ENCODE data around the gene NOPCHAP1.
"Not testable (repeated sequence)": the region's sequence is repeated elsewhere in the genome, so short reads cannot be mapped to it uniquely, and the experiment has no call there.

NOPCHAP1 gene

DNA sequence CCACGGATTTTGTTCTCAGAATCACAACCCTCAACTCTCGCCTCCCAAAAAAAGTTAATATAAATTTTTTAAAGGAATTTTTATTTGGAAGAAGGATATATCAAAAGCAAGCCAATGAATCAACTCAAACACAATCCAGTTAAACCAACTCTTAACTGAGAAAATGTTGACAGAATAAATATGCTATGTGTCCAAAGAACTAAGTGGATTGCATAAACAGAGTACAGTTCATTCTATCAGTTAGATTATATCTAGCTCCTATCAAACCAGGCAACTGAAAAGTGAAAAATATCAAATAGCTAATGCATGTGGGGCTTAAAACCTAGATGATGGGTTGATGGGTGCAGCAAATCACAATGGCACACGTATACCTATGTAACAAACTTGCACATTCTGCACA, 44.7 kb upstream of the NOPCHAP1 start:
- H3K27me3 ChIP-seq (ENCODE audit: insufficient read depth, low read length): no peaks in the 10 kb centered on the region
- no peaks in the 10 kb centered on the region for H3K4me1 ChIP-seq (ENCODE audit: insufficient read depth, low read length, severe bottlenecking)
- no peak overlapping the region for H3K27ac ChIP-seq (ENCODE audit: low read depth, low read length, poor library complexity, severe bottlenecking)
- H3K79me2 ChIP-seq (ENCODE audit: insufficient read depth, low read length): no peaks in the 10 kb centered on the region
- H3K36me3 ChIP-seq (ENCODE audit: insufficient read depth, low read length): no peaks in the 10 kb centered on the region
- H3K4me2 ChIP-seq (ENCODE audit: low read length): no peak overlapping the region
- H3K9ac ChIP-seq (ENCODE audit: low read length): no peak overlapping the region
- H3K4me3 ChIP-seq (ENCODE audit: low read depth, low read length, poor library complexity, severe bottlenecking): no peak overlapping the region
- TF ChIP-seq, protein P1, sequence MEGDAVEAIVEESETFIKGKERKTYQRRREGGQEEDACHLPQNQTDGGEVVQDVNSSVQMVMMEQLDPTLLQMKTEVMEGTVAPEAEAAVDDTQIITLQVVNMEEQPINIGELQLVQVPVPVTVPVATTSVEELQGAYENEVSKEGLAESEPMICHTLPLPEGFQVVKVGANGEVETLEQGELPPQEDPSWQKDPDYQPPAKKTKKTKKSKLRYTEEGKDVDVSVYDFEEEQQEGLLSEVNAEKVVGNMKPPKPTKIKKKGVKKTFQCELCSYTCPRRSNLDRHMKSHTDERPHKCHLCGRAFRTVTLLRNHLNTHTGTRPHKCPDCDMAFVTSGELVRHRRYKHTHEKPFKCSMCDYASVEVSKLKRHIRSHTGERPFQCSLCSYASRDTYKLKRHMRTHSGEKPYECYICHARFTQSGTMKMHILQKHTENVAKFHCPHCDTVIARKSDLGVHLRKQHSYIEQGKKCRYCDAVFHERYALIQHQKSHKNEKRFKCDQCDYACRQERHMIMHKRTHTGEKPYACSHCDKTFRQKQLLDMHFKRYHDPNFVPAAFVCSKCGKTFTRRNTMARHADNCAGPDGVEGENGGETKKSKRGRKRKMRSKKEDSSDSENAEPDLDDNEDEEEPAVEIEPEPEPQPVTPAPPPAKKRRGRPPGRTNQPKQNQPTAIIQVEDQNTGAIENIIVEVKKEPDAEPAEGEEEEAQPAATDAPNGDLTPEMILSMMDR (IDR thresholded peaks at IDR 0.05; ENCODE audit: low read length): no peak
- TF ChIP-seq EZH2 (IDR thresholded peaks at IDR 0.05; ENCODE audit: borderline replicate concordance, low read length): no peak
- H3K9me3 ChIP-seq (ENCODE audit: low read length): no peaks in the 10 kb centered on the region
- no peaks in the 10 kb centered on the region for H3F3A ChIP-seq (ENCODE audit: insufficient read depth, low read length)
- no peak overlapping the region for H2AFZ ChIP-seq (ENCODE audit: low read length)
- no peaks in the 10 kb centered on the region for H3K9me2 ChIP-seq (ENCODE audit: low read depth, low read length)
- H4K20me1 ChIP-seq (ENCODE audit: insufficient read depth, low read length): no peaks in the 10 kb centered on the region

DNA sequence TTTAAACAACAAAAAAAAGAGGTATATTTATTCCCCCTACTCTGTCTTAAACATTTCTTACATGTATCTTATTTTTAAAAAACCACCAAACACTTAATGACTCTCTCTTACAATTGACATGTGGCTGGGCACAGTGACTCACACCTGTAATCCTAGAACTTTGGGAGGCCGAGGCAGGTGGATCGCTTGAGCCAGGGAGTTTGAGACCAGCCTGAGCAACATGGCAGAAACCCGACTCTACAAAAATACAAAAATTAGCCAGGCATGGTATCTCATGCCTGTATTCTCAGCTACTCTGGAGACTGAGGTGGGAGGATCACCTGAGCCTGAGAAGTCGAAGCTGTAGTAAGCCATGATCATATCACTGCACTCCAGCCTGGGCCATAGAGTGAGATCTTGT, 44.0 kb upstream of the NOPCHAP1 start:
- H3K79me2 ChIP-seq (ENCODE audit: insufficient read depth, low read length): no peaks in the 10 kb centered on the region
- no peaks in the 10 kb centered on the region for H3F3A ChIP-seq (ENCODE audit: insufficient read depth, low read length)
- no peaks in the 10 kb centered on the region for H3K27me3 ChIP-seq (ENCODE audit: insufficient read depth, low read length)
- no peak overlapping the region for H3K9ac ChIP-seq (ENCODE audit: low read length)
- H3K27ac ChIP-seq (ENCODE audit: low read depth, low read length, poor library complexity, severe bottlenecking): no peak overlapping the region
- TF ChIP-seq EZH2 (IDR thresholded peaks at IDR 0.05; ENCODE audit: borderline replicate concordance, low read length): no peak
- TF ChIP-seq, protein P1 (IDR thresholded peaks at IDR 0.05; ENCODE audit: low read length): no peak
- H4K20me1 ChIP-seq (ENCODE audit: insufficient read depth, low read length): no peaks in the 10 kb centered on the region
- no peak overlapping the region for H3K4me2 ChIP-seq (ENCODE audit: low read length)
- no peaks in the 10 kb centered on the region for H3K9me2 ChIP-seq (ENCODE audit: low read depth, low read length)
- H3K36me3 ChIP-seq (ENCODE audit: insufficient read depth, low read length): no peaks in the 10 kb centered on the region
- H3K9me3 ChIP-seq (ENCODE audit: low read length): no peaks in the 10 kb centered on the region
- no peak overlapping the region for H3K4me3 ChIP-seq (ENCODE audit: low read depth, low read length, poor library complexity, severe bottlenecking)
- no peak overlapping the region for H2AFZ ChIP-seq (ENCODE audit: low read length)
- no peaks in the 10 kb centered on the region for H3K4me1 ChIP-seq (ENCODE audit: insufficient read depth, low read length, severe bottlenecking)

DNA sequence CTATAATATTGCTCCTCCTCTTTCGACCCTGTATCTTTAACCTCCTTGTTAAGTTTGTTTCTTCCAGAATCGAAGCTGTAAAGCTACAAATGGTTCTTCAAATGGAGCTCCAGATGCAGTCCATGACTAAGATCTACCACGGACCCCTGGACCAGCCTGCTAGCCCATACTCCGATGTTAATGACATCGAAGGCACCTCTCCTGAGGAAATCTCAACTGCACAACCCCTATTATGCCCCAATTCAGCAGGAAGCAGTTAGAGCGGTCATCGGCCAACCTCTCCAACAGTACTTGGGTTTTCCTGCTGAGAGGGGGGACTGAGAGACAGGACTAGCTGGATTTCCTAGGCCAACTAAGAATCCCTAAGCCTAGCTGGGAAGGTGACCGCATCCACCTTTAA, 42.7 kb upstream of the NOPCHAP1 start:
- not testable (repeated sequence) for H3K9me3 ChIP-seq (ENCODE audit: low read length); H3F3A ChIP-seq (ENCODE audit: insufficient read depth, low read length); H3K79me2 ChIP-seq (ENCODE audit: insufficient read depth, low read length)

DNA sequence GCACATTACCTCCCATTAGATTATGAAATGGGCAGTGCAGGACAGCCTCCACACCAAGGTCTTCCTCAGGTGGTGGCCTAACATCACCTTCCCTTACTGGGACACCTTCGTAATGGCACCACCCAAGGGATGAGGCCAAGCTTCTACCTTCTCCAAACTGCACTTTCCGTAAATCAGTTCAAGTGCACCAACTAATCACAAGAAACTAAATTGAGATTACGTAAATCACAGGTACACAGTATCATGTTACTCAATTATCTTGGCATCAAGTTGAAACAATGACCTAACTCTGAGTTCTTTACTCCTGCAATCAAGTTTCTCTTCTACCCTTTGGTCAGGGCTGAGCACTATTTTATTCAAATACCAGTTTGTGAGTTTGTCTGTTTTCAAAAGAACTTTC, 41.9 kb upstream of the NOPCHAP1 start:
- Histone ChIP-seq H4K20me1 (ENCODE audit: insufficient read depth, low read length) (no peaks in the 10 kb centered on the region), H3K27me3 (ENCODE audit: insufficient read depth, low read length) (no peaks in the 10 kb centered on the region), H2AFZ (ENCODE audit: low read length) (no peak overlapping the region), H3K27ac (ENCODE audit: low read depth, low read length, poor library complexity, severe bottlenecking) (no peak overlapping the region), H3K79me2 (ENCODE audit: insufficient read depth, low read length) (no peaks in the 10 kb centered on the region), H3K36me3 (ENCODE audit: insufficient read depth, low read length) (no peaks in the 10 kb centered on the region), H3F3A (ENCODE audit: insufficient read depth, low read length) (no peaks in the 10 kb centered on the region), H3K9me3 (ENCODE audit: low read length) (no peaks in the 10 kb centered on the region), H3K4me2 (ENCODE audit: low read length) (no peak overlapping the region), H3K4me3 (ENCODE audit: low read depth, low read length, poor library complexity, severe bottlenecking) (no peak overlapping the region), H3K4me1 (ENCODE audit: insufficient read depth, low read length, severe bottlenecking) (no peaks in the 10 kb centered on the region), H3K9me2 (ENCODE audit: low read depth, low read length) (no peaks in the 10 kb centered on the region), H3K9ac (ENCODE audit: low read length) (no peak overlapping the region)
- TF ChIP-seq, protein P1 (IDR thresholded peaks at IDR 0.05; ENCODE audit: low read length): no peak

More for the DNA sequence above, 42.7 kb upstream of the NOPCHAP1 start:
- not testable (repeated sequence) for H4K20me1 ChIP-seq (ENCODE audit: insufficient read depth, low read length); H3K9me2 ChIP-seq (ENCODE audit: low read depth, low read length); H3K27ac ChIP-seq (ENCODE audit: low read depth, low read length, poor library complexity, severe bottlenecking); H3K9ac ChIP-seq (ENCODE audit: low read length); H2AFZ ChIP-seq (ENCODE audit: low read length); H3K4me1 ChIP-seq (ENCODE audit: insufficient read depth, low read length, severe bottlenecking); H3K4me2 ChIP-seq (ENCODE audit: low read length); H3K27me3 ChIP-seq (ENCODE audit: insufficient read depth, low read length); H3K4me3 ChIP-seq (ENCODE audit: low read depth, low read length, poor library complexity, severe bottlenecking); H3K36me3 ChIP-seq (ENCODE audit: insufficient read depth, low read length)

DNA sequence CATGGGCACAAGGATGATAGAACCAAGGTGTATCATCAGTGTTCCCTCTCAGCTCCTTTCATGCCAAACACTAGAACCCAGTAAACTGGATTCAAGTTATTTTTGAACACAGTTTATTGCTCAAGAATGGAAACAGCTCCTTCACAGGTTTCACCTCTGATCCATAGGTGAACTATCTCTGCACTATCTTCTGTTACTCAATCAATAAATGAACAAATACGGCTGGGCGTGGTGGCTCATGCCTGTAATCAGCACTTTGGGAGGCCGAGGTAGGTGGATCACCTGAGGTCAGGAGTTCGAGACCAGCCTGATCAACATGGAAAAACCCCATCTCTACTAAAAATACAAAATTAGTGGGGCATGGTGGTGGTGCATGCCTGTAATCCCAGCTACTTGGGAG, 37.4 kb upstream of the NOPCHAP1 start:
- not testable (repeated sequence) for H3K9me2 ChIP-seq (ENCODE audit: low read depth, low read length)

More for the DNA sequence above, 37.4 kb upstream of the NOPCHAP1 start:
- not testable (repeated sequence) for H4K20me1 ChIP-seq (ENCODE audit: insufficient read depth, low read length); H3K4me2 ChIP-seq (ENCODE audit: low read length); H3K27me3 ChIP-seq (ENCODE audit: insufficient read depth, low read length); H3K9me3 ChIP-seq (ENCODE audit: low read length); H3F3A ChIP-seq (ENCODE audit: insufficient read depth, low read length); H3K79me2 ChIP-seq (ENCODE audit: insufficient read depth, low read length); H2AFZ ChIP-seq (ENCODE audit: low read length); H3K4me1 ChIP-seq (ENCODE audit: insufficient read depth, low read length, severe bottlenecking); H3K4me3 ChIP-seq (ENCODE audit: low read depth, low read length, poor library complexity, severe bottlenecking); H3K36me3 ChIP-seq (ENCODE audit: insufficient read depth, low read length); H3K27ac ChIP-seq (ENCODE audit: low read depth, low read length, poor library complexity, severe bottlenecking); H3K9ac ChIP-seq (ENCODE audit: low read length)
